GM12878 (cell line): ENCODE measurements around the gene PHF10. TPM values are rescaled to one million over a fixed set of nuclear protein-coding genes. Genes with fewer than 3 reads are reported as not detected.

Source experiments
- ATAC-seq: fragments of 200-7000 bp; cut with Tn5 transposase; 3 replicates; pipeline ENCODE4 v1.9.1; 2020; ENCODE audit warnings: mild to moderate bottlenecking, moderate library complexity
- Bru-seq: library from RNA; stranded (reverse); fragments of 400-500 nt; gene quantifications from one replicate; lab custom pipeline; 2021; lab: Mats Ljungman, UMichigan
- BruChase-seq, 2 experiments: library from RNA; stranded (reverse); fragments of 400-500 nt; gene quantifications; one replicate each; lab custom pipeline; 2021; lab: Mats Ljungman, UMichigan
- BruUV-seq: library from RNA; stranded (reverse); fragments of 400-500 nt; replicated peaks from 2 replicates; lab custom pipeline; 2021; lab: Mats Ljungman, UMichigan
- CTCF ChIA-PET: fragments of 300-600 bp; sonication (Branson Sonifier 250); formaldehyde crosslinking; extraction: SDS; loops from one replicate; lab custom pipeline; 2021; ENCODE audit warnings: inconsistent platforms; lab: Yijun Ruan, JAX
- POLR2A ChIA-PET: fragments of 350-600 bp; formaldehyde crosslinking; extraction: SDS; loops from one replicate; lab custom pipeline; 2021; ENCODE audit warnings: inconsistent platforms; lab: Charles Lee
- RAD21 ChIA-PET: fragments of 300-600 bp; sonication (Branson Sonifier 250); formaldehyde crosslinking; loops from one replicate; lab custom pipeline; 2023; ENCODE audit warnings: antibody characterized with exemption; ENCODE audit not compliant: unreplicated experiment; lab: Charles Lee
- SMC1A ChIA-PET: fragments of 300-600 bp; sonication (Branson Sonifier 250); formaldehyde crosslinking; loops from one replicate; lab custom pipeline; 2023; ENCODE audit not compliant: unreplicated experiment, uncharacterized antibody; lab: Charles Lee
- DNase-seq: peaks from one replicate; pipeline ENCODE4 v3.0.0-alpha.2; 2011; ENCODE audit warnings: low read depth, low spot score
- FAIRE-seq: peaks from 3 replicates; lab custom pipeline; 2011; peaks lifted over from hg19 to GRCh38; lab: Jason Lieb, UNC
- H2AFZ ChIP-seq: 2 replicates; pipeline ENCODE4 v1.6.0; 2011; ENCODE audit warnings: low read depth, low read length, control low read depth; ENCODE audit not compliant: control insufficient read depth
- H3K27ac ChIP-seq: 2 replicates; pipeline ENCODE4 v1.5.1; 2011; ENCODE audit warnings: control low read depth; ENCODE audit not compliant: control insufficient read depth, insufficient read depth
- H3K27me3 ChIP-seq, 2 experiments: replicated peaks in 1 of 2; 2 replicates each; pipeline versions ENCODE4 v1.6.0 to v1.6.1; 2011; ENCODE audit warnings: low read length in 1 of 2; ENCODE audit not compliant: control insufficient read depth in 2 of 2, insufficient read depth in 2 of 2
- H3K36me3 ChIP-seq, 2 experiments: 2 replicates each; pipeline ENCODE4 v1.5.1; 2011; ENCODE audit warnings: low read length in 1 of 2; ENCODE audit not compliant: control insufficient read depth in 2 of 2, insufficient read depth in 2 of 2
- H3K4me1 ChIP-seq: 2 replicates; pipeline ENCODE4 v1.6.1; 2011; ENCODE audit warnings: mild to moderate bottlenecking, low read length, moderate library complexity, mixed read lengths; ENCODE audit not compliant: control insufficient read depth, insufficient read depth
- H3K4me2 ChIP-seq: 2 replicates; pipeline ENCODE4 v1.6.0; 2011; ENCODE audit warnings: control low read depth; ENCODE audit not compliant: control insufficient read depth, insufficient read depth
- H3K4me3 ChIP-seq: fragments of 200-600 bp; sonication (generic); 2 replicates; pipeline ENCODE4 v1.5.1; 2016
- H3K79me2 ChIP-seq: 2 replicates; pipeline ENCODE4 v1.6.0; 2011; ENCODE audit warnings: low read length; ENCODE audit not compliant: control insufficient read depth, insufficient read depth
- H3K9ac ChIP-seq: 2 replicates; pipeline ENCODE4 v1.8.0; 2011; ENCODE audit warnings: low read length, control low read depth, mixed read lengths; ENCODE audit not compliant: control insufficient read depth, insufficient read depth
- H3K9me3 ChIP-seq: replicated peaks from 3 replicates; pipeline ENCODE4 v1.5.1; 2011; ENCODE audit warnings: mild to moderate bottlenecking, low read length; ENCODE audit not compliant: control insufficient read depth, insufficient read depth
- H4K20me1 ChIP-seq: 2 replicates; pipeline ENCODE4 v1.6.0; 2011; ENCODE audit not compliant: control insufficient read depth, insufficient read depth
- BCLAF1 ChIP-seq: fragments of 450-650 bp; IDR thresholded peaks from 2 replicates; pipeline ENCODE4 v1.6.1; 2017; ENCODE audit warnings: antibody characterized with exemption, mild to moderate bottlenecking, moderate library complexity
- CREM ChIP-seq: IDR thresholded peaks from 2 replicates; pipeline ENCODE4 v1.6.1; 2014; ENCODE audit warnings: antibody characterized with exemption, low read depth
- DPF2 ChIP-seq: fragments of 450-650 bp; IDR thresholded peaks from 2 replicates; pipeline ENCODE4 v1.6.1; 2017; ENCODE audit warnings: mild to moderate bottlenecking
- FOXM1 ChIP-seq: IDR thresholded peaks from 2 replicates; pipeline ENCODE4 v1.6.1; 2012; ENCODE audit warnings: low read depth, mild to moderate bottlenecking, inconsistent platforms, low read length, moderate library complexity
- GATAD2B ChIP-seq: fragments of 450-650 bp; conservative IDR thresholded peaks from 2 replicates; pipeline ENCODE4 v1.6.1; 2017; ENCODE audit warnings: low read depth, mild to moderate bottlenecking, moderate library complexity
- HDAC2 ChIP-seq: fragments of 200-600 bp; sonication (generic); IDR thresholded peaks from 2 replicates; pipeline ENCODE4 v1.6.1; 2017
- JUND ChIP-seq: IDR thresholded peaks from 2 replicates; pipeline ENCODE4 v1.6.1; 2012; ENCODE audit warnings: low read depth, mild to moderate bottlenecking, low read length, improper control_type of control experiment, moderate library complexity
- MXI1 ChIP-seq: fragments of 150-350 bp; IDR thresholded peaks from 2 replicates; pipeline ENCODE4 v1.6.1; 2011; ENCODE audit warnings: low read depth, mild to moderate bottlenecking, inconsistent platforms, low read length, improper control_type of control experiment
- RB1 ChIP-seq: fragments of 450-650 bp; formaldehyde crosslinking; IDR thresholded peaks from 2 replicates; pipeline ENCODE4 v1.6.1; 2017; ENCODE audit warnings: mild to moderate bottlenecking, borderline replicate concordance
- SREBF2 ChIP-seq: IDR thresholded peaks from 2 replicates; pipeline ENCODE4 v1.6.1; 2012; ENCODE audit warnings: mild to moderate bottlenecking, low read length
- SUZ12 ChIP-seq: fragments of 200-600 bp; sonication (generic); IDR thresholded peaks from one replicate; pipeline ENCODE4 v1.6.1; 2018; ENCODE audit warnings: antibody characterized with exemption, mild to moderate bottlenecking; ENCODE audit not compliant: unreplicated experiment
- WGBS: methylation state at CpG from one replicate; pipeline ENCODE4 v1.1.6; 2016; ENCODE audit warnings: low lambda C conversion rate; ENCODE audit not compliant: insufficient replicate concordance, insufficient coverage; ENCODE audit errors: missing lambda C conversion rate; 5-methylcytosine and 5-hydroxymethylcytosine counted together
- in situ Hi-C: fragments of 300-500 bp; cut with MboI; formaldehyde crosslinking; loops from 9 replicates; pipeline ENCODE4 v1.14.3; 2018; ENCODE audit warnings: mixed read lengths
- intact Hi-C: fragments of 100-400 bp; cut with micrococcal nuclease; formaldehyde crosslinking; loops from one replicate; pipeline ENCODE4 v1.14.2; 2022; ENCODE audit not compliant: unreplicated experiment
- long read RNA-seq, 2 experiments: library from polyadenylated mRNA; unstranded; transcript quantifications; one replicate each; pipeline ENCODE4 v2.0.0, GENCODE V29; 2019 to 2020
- polyA minus RNA-seq, 3 experiments: library from RNA; depleted of rRNA, polyadenylated mRNA; stranded (reverse); fragments of >200 nt; gene quantifications; 2 replicates each; pipeline ENCODE4 v1.2.3, GENCODE V29; 2011
- polyA plus RNA-seq, 11 experiments: library from polyadenylated mRNA; depleted of rRNA in 4 of 11; unstranded in 6 of 11; stranded (reverse) in 5 of 11; fragments of >200 nt; fragmentation: Nextera tagmentation in 4 of 11; fragmentation: Illumina TruSeq in 1 of 11; extraction: Ambion mirVana in 4 of 11; extraction: Trizol in 1 of 11; gene quantifications; 1 replicate in 1 of 11; 2 replicates in 10 of 11; pipeline versions ENCODE4 v1.2.1 to v1.2.3, GENCODE V29; 2011 to 2016; ENCODE audit warnings: inconsistent platforms in 2 of 11, missing spikeins in 2 of 11, low read depth in 1 of 11
- total RNA-seq, 4 experiments: library from RNA; depleted of rRNA in 3 of 4; stranded (reverse); fragments of >200 nt in 3 of 4; fragmentation: Illumina TruSeq in 1 of 4; extraction: Trizol in 1 of 4; gene quantifications; 2 replicates each; pipeline versions ENCODE4 v1.2.1 to v1.2.3, GENCODE V29; 2013 to 2021
- TF ChIP-seq, protein P1 (sequence below): fragments of 450-650 bp; IDR thresholded peaks from 2 replicates; pipeline ENCODE4 v1.6.1; 2017; ENCODE audit warnings: low read depth, mild to moderate bottlenecking, moderate library complexity
- TF ChIP-seq, protein P2 (sequence below): fragments of 450-650 bp; IDR thresholded peaks from 2 replicates; pipeline ENCODE4 v1.6.1; 2017; ENCODE audit warnings: borderline replicate concordance

The PHF10 gene
- total RNA-seq (2013; cell fraction: nucleolus; rRNA removed) = 57.5 and 57.7 TPM in 2 replicates
- total RNA-seq (2014; rRNA removed) (12.4 and 15.3 TPM in 2 replicates), total RNA-seq (2014; rRNA removed; fragmentation: Illumina TruSeq; extraction: Trizol) (18.6 and 19.7 TPM in 2 replicates), total RNA-seq (2021) (23.5 and 24.6 TPM in 2 replicates), polyA plus RNA-seq (2011; rRNA removed) (35.6 and 49.6 TPM in 2 replicates), polyA plus RNA-seq (2014; fragmentation: Illumina TruSeq; extraction: Trizol) (33.8 and 44.0 TPM in 2 replicates), polyA plus RNA-seq (2014; fragmentation: Nextera tagmentation; extraction: Ambion mirVana) (10 to 100 TPM; 11.6 to 13.1 TPM), polyA plus RNA-seq (2014; rRNA removed) (23.8 and 24.5 TPM in 2 replicates), polyA plus RNA-seq (2016; fragmentation: Nextera tagmentation; extraction: Ambion mirVana) (1 to 10 TPM; 3.8 to 7.1 TPM), polyA minus RNA-seq (2011; rRNA and poly(A)+ RNA removed) (11.0 and 21.1 TPM in 2 replicates), Bru-seq, nascent RNA (percentile 86 among the genes with signal in this experiment), BruChase-seq, experiment 1, labeled RNA remaining after a 6-hour chase (percentile 94 among the genes with signal in this experiment), BruChase-seq, experiment 2, labeled RNA remaining after a 2-hour chase (percentile 94 among the genes with signal in this experiment)
- polyA plus RNA-seq (2011; ENCODE audit: low read depth) = 12.1 TPM
- polyA plus RNA-seq (2011; cell fraction: cytosol; rRNA removed) = 11.2 and 15.3 TPM in 2 replicates
- polyA plus RNA-seq (2011; cell fraction: nucleus; rRNA removed) = 36.8 and 37.9 TPM in 2 replicates
- polyA plus RNA-seq (2012) = 16.8 and 24.7 TPM in 2 replicates
- polyA minus RNA-seq (2011; cell fraction: cytosol; rRNA and poly(A)+ RNA removed) = 7.5 and 9.3 TPM in 2 replicates
- polyA minus RNA-seq (2011; cell fraction: nucleus; rRNA and poly(A)+ RNA removed) = 13.7 and 16.4 TPM in 2 replicates
- long read RNA-seq, experiment 1 = 0 reads
- long read RNA-seq, experiment 2, partial matches to known transcripts = 0 of 6 reads
- long read RNA-seq, experiment 2, other reads (novel, unspliced or antisense) = 6 of 6 reads

DNA sequence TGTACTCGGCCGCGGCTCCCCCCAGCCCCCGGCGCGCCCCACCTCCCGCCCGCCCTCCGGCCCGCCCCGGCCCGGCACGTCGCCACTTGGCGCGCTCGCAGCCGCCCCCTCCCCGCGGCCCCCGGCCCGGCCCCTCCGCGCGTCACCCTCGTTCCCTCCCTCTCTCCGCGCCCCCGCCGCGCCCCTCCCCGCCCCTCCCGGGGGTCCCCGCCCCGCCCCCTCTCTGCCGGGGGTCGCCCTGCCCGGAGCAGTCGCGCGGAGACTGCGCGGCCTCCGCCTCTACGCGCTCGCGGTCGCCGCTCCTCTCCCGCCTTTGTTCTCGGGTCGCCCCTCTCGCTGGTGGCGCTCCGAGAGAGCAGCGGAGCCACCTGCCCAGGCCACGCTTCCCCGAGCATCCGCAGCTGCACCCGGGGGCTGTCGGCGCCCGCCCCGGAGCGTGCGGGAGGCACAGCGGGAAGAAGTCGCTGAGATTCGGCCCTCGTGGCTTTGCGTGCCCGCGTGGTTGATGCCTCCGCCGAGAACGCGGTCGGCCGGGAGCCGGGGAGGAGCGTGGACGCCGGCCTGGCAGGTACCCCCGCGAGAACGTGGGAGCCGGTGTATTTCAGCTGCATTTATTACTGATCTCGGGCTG lies at the start of gene PHF10:
Gene PHF10 (minus strand): TSS at position 7 of the 631 bp plus-strand sequence. CDS start 569 bp downstream, outside the sequence.
- no peaks in the 10 kb centered on the region for H3K36me3 ChIP-seq
- H3K4me1 ChIP-seq = peaks cover 5% of the 10 kb centered on the region
- no peak for FAIRE-seq
- no peaks in the 10 kb centered on the region for H4K20me1 ChIP-seq
- ATAC-seq = peak; percentile 63
- RAD21 ChIA-PET = interaction anchor here (1.1 kb wide), 1 partner anchor 20 kb away, joined by 3 read pairs; no protein-coding TSS in a partner anchor
- peak within 1 kb of the TSS; percentile 99 for H3K4me2 ChIP-seq
- no peak for DNase-seq
- SMC1A ChIA-PET = interaction anchor here (0.9 kb wide), 1 partner anchor 25 kb away, joined by 5 read pairs; no protein-coding TSS in a partner anchor
- CTCF ChIA-PET = interaction anchor here (1.2 to 1.4 kb wide), 2 partner anchors 16 to 23 kb away, joined by 3 read pairs; partner anchors contain the start of genes C6orf120 and WDR27
- H3K27ac ChIP-seq = peak within 1 kb of the TSS; percentile 38
- in situ Hi-C loops = no loop called here
- WGBS = 2% methylated on average over 39 of the region's 89 CpGs
- peak within 1 kb of the TSS; percentile 85 for H3K4me3 ChIP-seq
- intact Hi-C loops = loop anchor here (1.0 to 10.0 kb wide), 2 partner anchors 27 to 580 kb away; partner anchors contain the start of genes DYNLT2, ERMARD and FAM120B
- no peaks in the 10 kb centered on the region for H3K27me3 ChIP-seq
- H3K79me2 ChIP-seq = peaks cover 33% of the 10 kb centered on the region
- peak within 1 kb of the TSS; percentile 76 for H3K9ac ChIP-seq
- peak within 1 kb of the TSS; percentile 72 for H2AFZ ChIP-seq
- no peaks in the 10 kb centered on the region for H3K9me3 ChIP-seq
- POLR2A ChIA-PET = interaction anchor here (1.8 kb wide), 1 partner anchor 23 kb away, joined by 7 read pairs; the partner anchor contains the start of genes C6orf120 and WDR27
- no TSS peak for BruUV-seq
- TF ChIP-seq FOXM1 (no peak), MXI1 (peak; percentile 36; the same call in 1 of the 2 replicates), SUZ12 (no peak), BCLAF1 (no peak), SREBF2 (no peak), HDAC2 (no peak), CREM (0 out of 2 replicates have a peak, but pooled peaks have one; percentile 34), DPF2 (peak; percentile 26; the same call in 1 of the 2 replicates), RB1 (no peak), GATAD2B (peak; percentile 76), JUND (no peak)
- TF ChIP-seq, protein P1, sequence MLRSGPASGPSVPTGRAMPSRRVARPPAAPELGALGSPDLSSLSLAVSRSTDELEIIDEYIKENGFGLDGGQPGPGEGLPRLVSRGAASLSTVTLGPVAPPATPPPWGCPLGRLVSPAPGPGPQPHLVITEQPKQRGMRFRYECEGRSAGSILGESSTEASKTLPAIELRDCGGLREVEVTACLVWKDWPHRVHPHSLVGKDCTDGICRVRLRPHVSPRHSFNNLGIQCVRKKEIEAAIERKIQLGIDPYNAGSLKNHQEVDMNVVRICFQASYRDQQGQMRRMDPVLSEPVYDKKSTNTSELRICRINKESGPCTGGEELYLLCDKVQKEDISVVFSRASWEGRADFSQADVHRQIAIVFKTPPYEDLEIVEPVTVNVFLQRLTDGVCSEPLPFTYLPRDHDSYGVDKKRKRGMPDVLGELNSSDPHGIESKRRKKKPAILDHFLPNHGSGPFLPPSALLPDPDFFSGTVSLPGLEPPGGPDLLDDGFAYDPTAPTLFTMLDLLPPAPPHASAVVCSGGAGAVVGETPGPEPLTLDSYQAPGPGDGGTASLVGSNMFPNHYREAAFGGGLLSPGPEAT = no peak
- TF ChIP-seq, protein P2, sequence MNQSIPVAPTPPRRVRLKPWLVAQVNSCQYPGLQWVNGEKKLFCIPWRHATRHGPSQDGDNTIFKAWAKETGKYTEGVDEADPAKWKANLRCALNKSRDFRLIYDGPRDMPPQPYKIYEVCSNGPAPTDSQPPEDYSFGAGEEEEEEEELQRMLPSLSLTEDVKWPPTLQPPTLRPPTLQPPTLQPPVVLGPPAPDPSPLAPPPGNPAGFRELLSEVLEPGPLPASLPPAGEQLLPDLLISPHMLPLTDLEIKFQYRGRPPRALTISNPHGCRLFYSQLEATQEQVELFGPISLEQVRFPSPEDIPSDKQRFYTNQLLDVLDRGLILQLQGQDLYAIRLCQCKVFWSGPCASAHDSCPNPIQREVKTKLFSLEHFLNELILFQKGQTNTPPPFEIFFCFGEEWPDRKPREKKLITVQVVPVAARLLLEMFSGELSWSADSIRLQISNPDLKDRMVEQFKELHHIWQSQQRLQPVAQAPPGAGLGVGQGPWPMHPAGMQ = no peak
